Dermis lymphatic vessel endothelial cell (primary cell): ENCODE results near the gene ZNF140. TPM values are rescaled to one million over a fixed set of nuclear protein-coding genes. Genes with fewer than 3 reads are reported as not detected.

Experiments
- total RNA-seq: library from RNA; depleted of rRNA; stranded (reverse); fragments of >200 nt; gene quantifications from 2 replicates; pipeline ENCODE4 v1.2.1, GENCODE V29; 2014

ZNF140 gene
- 48.8 and 53.5 TPM in 2 replicates for total RNA-seq

DNA sequence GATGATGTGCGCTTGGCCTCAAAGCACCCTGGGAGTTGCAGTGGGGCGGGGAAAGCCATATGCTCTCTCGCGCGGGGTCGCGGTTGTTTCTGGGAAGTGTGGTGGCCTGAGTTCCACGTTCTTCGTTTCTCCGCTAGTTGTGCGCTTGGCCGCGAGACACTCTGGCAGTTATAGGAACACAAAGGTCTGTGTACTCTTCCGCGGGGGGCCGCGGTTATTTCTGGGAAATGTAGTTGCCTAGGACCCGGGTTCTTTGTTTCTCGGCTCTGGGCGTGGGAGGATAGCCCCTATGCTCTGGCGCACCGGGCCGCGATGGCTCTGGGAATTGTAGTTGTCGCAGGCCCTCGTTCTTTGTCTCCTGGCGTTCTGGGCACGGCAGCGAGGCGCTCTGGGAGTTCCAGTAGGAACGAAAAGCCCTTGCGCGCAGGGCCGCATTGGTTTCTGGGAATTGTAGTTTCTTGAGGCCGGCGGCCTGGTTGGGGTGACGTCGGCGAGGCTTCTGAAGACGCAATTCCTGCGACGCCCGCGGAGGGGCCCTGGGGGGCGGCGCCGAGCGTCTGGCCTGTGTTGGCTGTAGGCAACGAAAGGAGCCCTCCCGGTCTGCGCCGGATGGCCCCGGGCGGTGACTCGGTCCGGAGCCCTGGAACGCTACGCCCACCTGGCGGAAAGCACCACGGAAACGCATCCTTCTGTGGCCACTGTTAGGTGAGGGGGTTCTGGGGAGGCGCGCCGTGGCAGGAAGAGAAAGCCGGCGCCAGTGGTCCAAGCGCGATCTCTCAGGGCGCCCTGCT is at the start of gene ZNF140:
Gene ZNF140 (plus strand): TSS at position 556 of the 791 bp plus-strand sequence. CDS start 398 bp downstream, outside the sequence.

DNA sequence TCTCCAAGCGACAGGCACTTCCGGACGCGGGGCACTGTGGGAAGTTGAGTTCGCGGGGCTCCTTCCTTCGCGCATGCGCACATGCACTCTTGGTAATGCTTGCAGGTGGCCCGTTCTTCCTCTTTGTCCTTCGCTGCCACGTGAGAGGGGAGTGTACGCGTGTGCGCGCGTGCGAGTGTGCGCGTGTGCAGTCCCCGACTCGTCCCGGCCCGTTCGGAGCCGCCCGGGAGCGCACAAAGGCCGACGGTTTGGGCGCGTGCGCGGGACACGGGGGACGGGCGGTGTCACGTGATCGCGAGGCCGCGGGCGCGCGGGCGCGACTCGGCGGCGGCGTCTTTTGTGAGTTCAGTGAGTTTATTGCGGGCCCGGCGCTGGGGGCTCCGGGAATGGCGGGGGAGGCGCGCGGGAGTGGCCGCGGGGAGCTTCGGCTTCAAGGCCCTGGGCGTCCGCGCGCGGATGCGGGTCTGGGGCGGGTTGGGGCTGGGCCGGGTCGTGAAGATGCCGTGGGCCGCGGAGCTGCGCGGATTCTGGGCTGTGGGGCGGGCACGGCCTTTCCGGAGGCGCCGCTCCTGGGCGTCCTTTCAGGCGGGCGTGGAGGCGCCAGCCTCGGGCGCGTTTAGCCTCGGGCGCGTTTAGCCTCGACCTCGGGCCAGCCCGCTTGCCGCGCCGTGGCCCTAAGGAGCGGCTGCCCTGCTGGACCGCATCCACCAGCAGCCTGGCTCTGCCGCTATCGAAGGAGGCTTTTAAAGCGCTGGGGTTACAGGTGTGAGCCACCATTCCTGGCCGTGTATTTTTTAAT is 43.3 kb upstream of the ZNF140 start, which contains the start of gene ZNF84:
Gene ZNF84 (plus strand): TSS at position 303 of the 799 bp plus-strand sequence. CDS start 3,959 bp downstream, outside the sequence.

DNA sequence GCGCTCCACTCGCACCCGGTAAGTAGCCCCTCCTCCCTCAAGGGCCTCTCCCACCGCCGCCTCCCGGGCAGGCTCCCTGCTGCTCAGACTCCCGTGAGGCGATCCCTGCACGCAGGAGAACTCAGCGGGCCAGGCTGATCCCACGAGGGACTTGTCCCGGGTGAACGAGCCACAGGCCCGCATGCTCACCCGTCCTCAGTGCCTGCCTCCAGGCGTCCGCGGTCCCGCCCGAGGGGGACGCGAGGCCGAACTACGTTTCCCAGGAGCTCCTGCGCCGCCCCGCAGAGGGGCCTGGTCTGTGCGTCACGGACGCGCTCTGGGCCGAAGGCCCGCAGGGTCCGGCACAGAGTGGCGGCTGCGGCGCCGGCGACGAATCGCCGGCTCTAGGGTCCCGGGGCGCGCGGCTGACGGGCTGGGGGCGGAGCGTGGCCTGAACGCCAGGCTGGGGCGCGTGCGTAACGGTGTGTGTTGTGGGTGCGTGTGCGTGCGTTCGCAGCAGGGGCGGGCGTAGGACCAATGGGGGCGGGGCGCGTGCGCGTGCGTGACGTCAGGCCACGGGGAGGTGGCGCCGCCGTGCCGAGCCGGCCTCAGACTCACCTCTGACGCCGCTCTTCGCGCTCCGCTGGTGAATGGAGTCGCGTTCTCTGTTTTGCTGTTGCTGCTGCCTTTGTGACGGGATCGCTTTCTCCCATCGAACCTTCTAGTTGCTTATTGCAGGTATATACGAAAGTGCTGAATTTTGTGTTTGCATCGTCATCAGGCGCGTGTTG is 49.5 kb downstream of the ZNF140 start, which contains the start of the genes ZNF10 and ZNF891:
Gene ZNF10 (plus strand): TSS at position 590 of the 770 bp plus-strand sequence. CDS start 13,866 bp downstream, outside the sequence.
Gene ZNF891 (minus strand): TSS at position 237 of the 770 bp plus-strand sequence. CDS start 8,356 bp downstream, outside the sequence.

Other genes with a start within 250 kb of the ZNF140 start
- gene CHFR, start 193.3 kb upstream of the ZNF140 start, total RNA-seq = 26.5 and 33.5 TPM in 2 replicates
- 3.9 and 4.1 TPM in 2 replicates for gene ZNF605, start 124.6 kb upstream of the ZNF140 start, total RNA-seq
- 8.9 and 12.0 TPM in 2 replicates for gene ZNF26, start 94.6 kb upstream of the ZNF140 start, total RNA-seq
- 17.0 and 29.2 TPM in 2 replicates for gene ZNF84, start 43.4 kb upstream of the ZNF140 start, total RNA-seq
- 0.54 and 0.86 TPM in 2 replicates for gene ZNF891, start 49.4 kb downstream of the ZNF140 start, total RNA-seq
- 5.4 and 8.8 TPM in 2 replicates for gene ZNF10, start 49.7 kb downstream of the ZNF140 start, total RNA-seq
- 32.3 and 40.4 TPM in 2 replicates for gene ZNF268, start 100.6 kb downstream of the ZNF140 start, total RNA-seq
- not detected in 2 replicates for gene ANHX, start 155.0 kb downstream of the ZNF140 start, total RNA-seq